Mesendoderm (in vitro differentiated cells): ENCODE measurements around the gene CDC14B.
"Not testable (repeated sequence)": the region's sequence is repeated elsewhere in the genome, so short reads cannot be mapped to it uniquely, and the experiment has no call there.

Experiments used
- DNase-seq: peaks from one replicate; pipeline ENCODE4 v3.0.0; 2013
- H2AK5ac ChIP-seq: 2 replicates; pipeline ENCODE4 v1.6.1; 2013; ENCODE audit warnings: low read length, inconsistent platforms
- H2BK120ac ChIP-seq: 2 replicates; pipeline ENCODE4 v1.6.1; 2013; ENCODE audit warnings: low read depth, mild to moderate bottlenecking, low read length, moderate library complexity, mixed read lengths
- H2BK15ac ChIP-seq: replicated peaks from 2 replicates; pipeline ENCODE4 v1.6.1; 2013; ENCODE audit warnings: low read depth, mild to moderate bottlenecking, moderate library complexity
- H2BK5ac ChIP-seq: 2 replicates; pipeline ENCODE4 v1.6.1; 2013; ENCODE audit warnings: low read length, inconsistent platforms
- H3K18ac ChIP-seq: 2 replicates; pipeline ENCODE4 v1.6.1; 2013; ENCODE audit warnings: mild to moderate bottlenecking, low read length, mixed read lengths
- H3K23ac ChIP-seq: one replicate; pipeline ENCODE4 v1.6.1; 2013; ENCODE audit warnings: low read length
- H3K27ac ChIP-seq: 2 replicates; pipeline ENCODE4 v1.5.1; 2013; ENCODE audit warnings: low read depth, mild to moderate bottlenecking, inconsistent platforms, low read length, moderate library complexity
- H3K27me3 ChIP-seq: 2 replicates; pipeline ENCODE4 v1.6.1; 2013; ENCODE audit warnings: low read length, control low read depth, mild to moderate bottlenecking, inconsistent platforms; ENCODE audit not compliant: insufficient read depth, poor library complexity
- H3K36me3 ChIP-seq: 2 replicates; pipeline ENCODE4 v1.6.1; 2013; ENCODE audit warnings: low read length, inconsistent platforms; ENCODE audit not compliant: control insufficient read depth, insufficient read depth
- H3K4ac ChIP-seq: one replicate; pipeline ENCODE4 v1.6.1; 2013; ENCODE audit warnings: low read depth, mild to moderate bottlenecking, low read length, moderate library complexity
- H3K4me1 ChIP-seq: 2 replicates; pipeline ENCODE4 v1.6.1; 2013; ENCODE audit warnings: low read depth, low read length, inconsistent platforms; ENCODE audit not compliant: control insufficient read depth
- H3K4me2 ChIP-seq: 2 replicates; pipeline ENCODE4 v1.6.1; 2013; ENCODE audit warnings: low read length
- H3K4me3 ChIP-seq: 2 replicates; pipeline ENCODE4 v1.5.1; 2013; ENCODE audit warnings: mild to moderate bottlenecking, low read length
- H3K56ac ChIP-seq: one replicate; pipeline ENCODE4 v1.6.1; 2013; ENCODE audit warnings: low read length
- H3K79me1 ChIP-seq: 2 replicates; pipeline ENCODE4 v1.6.1; 2013; ENCODE audit warnings: low read length, inconsistent platforms
- H3K79me2 ChIP-seq: 2 replicates; pipeline ENCODE4 v1.6.1; 2013; ENCODE audit warnings: mild to moderate bottlenecking, low read length; ENCODE audit not compliant: control insufficient read depth, insufficient read depth
- H3K9ac ChIP-seq: 2 replicates; pipeline ENCODE4 v1.6.1; 2013; ENCODE audit warnings: low read length, inconsistent platforms
- H4K5ac ChIP-seq: one replicate; pipeline ENCODE4 v1.6.1; 2013; ENCODE audit warnings: low read length
- H4K8ac ChIP-seq: one replicate; pipeline ENCODE4 v1.6.1; 2013; ENCODE audit warnings: low read depth, mild to moderate bottlenecking, control low read depth, low read length, moderate library complexity
- WGBS: extraction: QIAGEN DNeasy Blood & Tissue Kit; methylation state at CpG from one replicate; pipeline ENCODE4 v1.1.7; 2013; ENCODE audit warnings: low lambda C conversion rate, missing lambda C conversion rate; ENCODE audit not compliant: insufficient coverage; ENCODE audit errors: extremely low coverage; 5-methylcytosine and 5-hydroxymethylcytosine counted together

The CDC14B gene

GRCh38 chr9:96596601-96597111 is 23.0 kb downstream of the CDC14B start:
- Histone ChIP-seq H3K79me1 (peaks cover 4% of the 10 kb centered on the region), H3K4me1 (no peaks in the 10 kb centered on the region), H3K4ac (no peak overlapping the region), H3K4me2 (no peak overlapping the region), H2BK5ac (no peak overlapping the region), H3K9ac (no peak overlapping the region), H4K8ac (no peak overlapping the region), H3K79me2 (peaks cover 16% of the 10 kb centered on the region), H2AK5ac (no peak overlapping the region), H3K18ac (no peak overlapping the region), H4K5ac (no peak overlapping the region), H2BK15ac (no peak overlapping the region), H2BK120ac (no peak overlapping the region), H3K56ac (no peak overlapping the region), H3K4me3 (no peak overlapping the region), H3K23ac (no peak overlapping the region), H3K27ac (no peak overlapping the region), H3K36me3 (no peaks in the 10 kb centered on the region), H3K27me3 (no peaks in the 10 kb centered on the region)
- no CpG with 5 or more reads among the region's 5 CpGs for WGBS
- no peak for DNase-seq

- H3K79me1 ChIP-seq: peaks cover 3% of the 10 kb centered on the region
- no peak overlapping the region for H3K18ac ChIP-seq
- H3K4me3 ChIP-seq: no peak overlapping the region
- no peak overlapping the region for H2BK120ac ChIP-seq
- H3K56ac ChIP-seq: no peak overlapping the region
- H2BK5ac ChIP-seq: no peak overlapping the region
- H2AK5ac ChIP-seq: no peak overlapping the region
- no peak overlapping the region for H3K4me2 ChIP-seq
- H4K8ac ChIP-seq: no peak overlapping the region
- no peaks in the 10 kb centered on the region for H3K27me3 ChIP-seq
- peaks cover 19% of the 10 kb centered on the region for H3K79me2 ChIP-seq
- no peaks in the 10 kb centered on the region for H3K4me1 ChIP-seq
- H3K27ac ChIP-seq: no peak overlapping the region
- no CpG with 5 or more reads among the region's 12 CpGs for WGBS
- DNase-seq: peak; percentile 13
- no peak overlapping the region for H4K5ac ChIP-seq
- H3K36me3 ChIP-seq: no peaks in the 10 kb centered on the region
- H3K23ac ChIP-seq: no peak overlapping the region
- H3K9ac ChIP-seq: no peak overlapping the region
- H2BK15ac ChIP-seq: no peak overlapping the region
- no peak overlapping the region for H3K4ac ChIP-seq
Measured at GRCh38 chr9:96587338-96588315, 32.0 kb downstream of the CDC14B start.

GRCh38 chr9:96585426-96585825 is 34.2 kb downstream of the CDC14B start:
- H3K79me2 ChIP-seq: peaks cover 21% of the 10 kb centered on the region
- no peaks in the 10 kb centered on the region for H3K36me3 ChIP-seq
- H3K27ac ChIP-seq: no peak overlapping the region
- no peak overlapping the region for H3K23ac ChIP-seq
- no peaks in the 10 kb centered on the region for H3K4me1 ChIP-seq
- H2BK120ac ChIP-seq: no peak overlapping the region
- H3K4ac ChIP-seq: no peak overlapping the region
- no peak overlapping the region for H3K56ac ChIP-seq
- peaks cover 4% of the 10 kb centered on the region for H3K79me1 ChIP-seq
- no peak for DNase-seq
- no peak overlapping the region for H4K5ac ChIP-seq
- H3K4me2 ChIP-seq: no peak overlapping the region
- no peak overlapping the region for H2BK5ac ChIP-seq
- H2BK15ac ChIP-seq: no peak overlapping the region
- no peak overlapping the region for H4K8ac ChIP-seq
- no peak overlapping the region for H2AK5ac ChIP-seq
- H3K18ac ChIP-seq: no peak overlapping the region
- H3K4me3 ChIP-seq: no peak overlapping the region
- H3K27me3 ChIP-seq: no peaks in the 10 kb centered on the region
- H3K9ac ChIP-seq: no peak overlapping the region

GRCh38 chr9:96582199-96582598 is 37.4 kb downstream of the CDC14B start:
- not testable (repeated sequence) for H3K79me1 ChIP-seq, H3K4ac ChIP-seq, H4K8ac ChIP-seq, H2BK120ac ChIP-seq, H4K5ac ChIP-seq, H2AK5ac ChIP-seq, H3K27ac ChIP-seq, H3K36me3 ChIP-seq, H2BK15ac ChIP-seq, H3K56ac ChIP-seq, H3K4me1 ChIP-seq, H3K4me3 ChIP-seq, DNase-seq, H3K23ac ChIP-seq, H3K4me2 ChIP-seq, H2BK5ac ChIP-seq, H3K9ac ChIP-seq, H3K27me3 ChIP-seq
- peaks cover 27% of the 10 kb centered on the region for H3K79me2 ChIP-seq
- peak overlapping the region; percentile 60 for H3K18ac ChIP-seq
- WGBS: no CpG with 5 or more reads among the region's 2 CpGs

- Histone ChIP-seq H3K56ac (no peak overlapping the region), H3K79me2 (peaks cover 24% of the 10 kb centered on the region), H3K18ac (no peak overlapping the region), H3K4me1 (no peaks in the 10 kb centered on the region), H3K4me3 (no peak overlapping the region), H4K8ac (no peak overlapping the region), H2BK15ac (no peak overlapping the region), H4K5ac (no peak overlapping the region), H2AK5ac (no peak overlapping the region), H3K79me1 (peaks cover 6% of the 10 kb centered on the region), H3K4me2 (no peak overlapping the region), H3K23ac (no peak overlapping the region), H2BK5ac (no peak overlapping the region), H3K9ac (no peak overlapping the region), H3K27ac (no peak overlapping the region), H2BK120ac (no peak overlapping the region), H3K4ac (no peak overlapping the region), H3K36me3 (no peaks in the 10 kb centered on the region), H3K27me3 (no peaks in the 10 kb centered on the region)
- peak; percentile 47 for DNase-seq
- WGBS: no CpG with 5 or more reads among the region's 6 CpGs
Measured at GRCh38 chr9:96581786-96582185, 37.9 kb downstream of the CDC14B start.
